GM19193 (cell line): Measurements from ENCODE around the gene DLG2.

ENCODE experiments used
- POLR2A ChIP-seq: IDR thresholded peaks from 4 replicates; pipeline ENCODE4 v1.6.1; 2011; ENCODE audit not compliant: insufficient read depth, insufficient read length; ENCODE audit errors: extremely low read depth

The DLG2 gene

GRCh38 chr11:83852775-83853442 lies 1774.2 kb downstream of the DLG2 start:
- no peak for TF ChIP-seq POLR2A

- TF ChIP-seq POLR2A: no peak
Observed at GRCh38 chr11:83852012-83852411, 1775.1 kb downstream of the DLG2 start.

- no peak for TF ChIP-seq POLR2A
Observed at GRCh38 chr11:83847467-83848034, 1779.6 kb downstream of the DLG2 start.

- TF ChIP-seq POLR2A: no peak
Observed at GRCh38 chr11:83845797-83846196, 1781.3 kb downstream of the DLG2 start.

- no peak for TF ChIP-seq POLR2A
Observed at GRCh38 chr11:83840326-83840725, 1786.8 kb downstream of the DLG2 start.

- TF ChIP-seq POLR2A: no peak
Observed at GRCh38 chr11:83836883-83837654, 1790.1 kb downstream of the DLG2 start.

- no peak for TF ChIP-seq POLR2A
Observed at GRCh38 chr11:83836065-83836464, 1791.1 kb downstream of the DLG2 start.

- no peak for TF ChIP-seq POLR2A
Observed at GRCh38 chr11:83835423-83835822, 1791.7 kb downstream of the DLG2 start.

GRCh38 chr11:83831929-83832328 lies 1795.2 kb downstream of the DLG2 start:
- no peak for TF ChIP-seq POLR2A

- no peak for TF ChIP-seq POLR2A
Observed at GRCh38 chr11:83827940-83828554, 1799.1 kb downstream of the DLG2 start.

- TF ChIP-seq POLR2A: no peak
Observed at GRCh38 chr11:83827520-83827919, 1799.6 kb downstream of the DLG2 start.

GRCh38 chr11:83826078-83826477 lies 1801.1 kb downstream of the DLG2 start:
- no peak for TF ChIP-seq POLR2A

GRCh38 chr11:83823461-83824025 lies 1803.6 kb downstream of the DLG2 start:
- TF ChIP-seq POLR2A: no peak

GRCh38 chr11:83819931-83820549 lies 1807.1 kb downstream of the DLG2 start:
- TF ChIP-seq POLR2A: no peak

GRCh38 chr11:83818349-83818748 lies 1808.8 kb downstream of the DLG2 start:
- no peak for TF ChIP-seq POLR2A
